Hematopoietic multipotent progenitor cell treated with erythropoietin and hydrocortisone succinate and interleukin-3 and kit ligand, for 15 days (in vitro differentiated cells): ENCODE results near the gene POU3F1.

Experiments used
- DNase-seq: peaks from one replicate; pipeline ENCODE4 v3.0.0-alpha.2; 2015; ENCODE audit warnings: low spot score

Gene POU3F1

GRCh38 chr1:38004284-38005108 lies 42.1 kb downstream of the POU3F1 start:
- no peak for DNase-seq

DNA sequence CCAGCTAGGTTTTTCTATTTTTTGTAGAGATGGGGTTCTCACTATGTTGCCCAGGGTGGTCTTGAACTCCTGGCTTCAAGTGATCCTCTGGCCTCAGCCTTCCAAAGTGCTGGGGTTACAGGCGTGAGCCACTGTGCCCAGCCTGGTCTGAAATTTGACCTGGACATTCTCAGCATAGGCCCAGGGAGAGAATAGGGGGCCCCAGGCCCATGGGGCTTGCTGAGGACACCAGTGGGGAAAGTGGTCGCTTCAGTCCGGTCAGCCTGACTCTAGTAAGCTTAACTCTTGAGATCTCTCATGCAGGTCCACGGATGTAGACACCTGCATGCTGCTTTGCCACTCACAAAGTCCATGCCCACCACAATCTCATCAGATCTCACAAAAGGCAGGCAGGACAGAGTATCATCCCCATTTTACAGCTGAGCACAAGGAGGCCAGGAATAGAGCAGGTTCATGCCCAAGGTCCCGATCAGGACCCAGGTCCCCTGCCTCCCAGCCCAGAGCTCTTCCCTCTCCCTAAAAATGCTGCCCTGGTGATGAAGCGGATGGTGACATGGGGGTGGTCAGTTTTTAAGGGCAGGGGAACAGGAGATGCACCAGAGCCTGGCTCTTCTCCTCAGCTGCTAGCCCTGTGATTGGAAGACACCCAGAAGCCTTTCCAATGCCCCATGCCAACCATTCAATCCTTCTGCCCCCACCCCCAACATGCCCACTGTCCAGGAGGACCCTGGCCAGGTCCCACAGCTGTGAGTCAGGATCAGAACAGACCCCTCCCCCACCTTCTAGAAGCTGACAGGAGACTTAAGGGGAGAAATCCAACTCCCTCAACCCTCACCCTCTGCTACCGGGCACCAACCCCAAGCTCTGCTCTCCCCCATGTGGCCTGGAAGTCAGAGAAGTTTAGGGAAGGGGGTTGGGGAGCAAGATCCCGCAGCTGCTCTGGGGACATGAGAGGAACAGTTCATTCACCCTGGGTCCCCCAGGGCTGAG lies 43.0 kb downstream of the POU3F1 start:
- no peak for DNase-seq

GRCh38 chr1:38000529-38001455 lies 45.8 kb downstream of the POU3F1 start:
- DNase-seq, result no peak

- DNase-seq, result no peak
Observed at GRCh38 chr1:38000233-38000528, 46.4 kb downstream of the POU3F1 start.

GRCh38 chr1:37999430-38000232 lies 47.0 kb downstream of the POU3F1 start:
- no peak for DNase-seq

DNA sequence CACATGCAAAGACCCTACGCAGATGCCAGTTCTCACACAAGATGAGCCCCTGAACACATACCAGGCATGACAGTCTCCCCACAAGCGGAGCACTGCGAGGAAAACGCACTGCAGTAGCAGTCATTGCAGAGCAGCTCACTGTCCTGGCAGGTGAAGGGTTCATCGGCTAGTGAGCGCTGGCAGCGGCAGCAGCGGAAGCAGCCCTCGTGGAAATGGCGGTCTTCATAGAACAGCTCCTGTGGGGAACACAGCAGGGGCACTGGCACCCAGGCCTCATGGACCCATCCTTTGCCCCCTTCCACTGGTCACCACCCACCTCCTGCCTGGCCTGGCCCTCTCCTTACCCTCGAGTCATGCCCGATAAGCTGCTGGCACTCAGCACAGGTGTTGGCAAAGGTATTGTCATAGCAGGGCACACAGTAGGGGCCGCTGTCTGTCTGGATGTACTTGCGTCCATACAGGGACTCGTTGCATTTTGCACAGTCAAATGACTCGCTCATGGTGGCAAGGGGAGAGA lies 47.6 kb downstream of the POU3F1 start:
- DNase-seq, result no peak

- no peak for DNase-seq
Observed at GRCh38 chr1:37998089-37998808, 48.3 kb downstream of the POU3F1 start.

DNA sequence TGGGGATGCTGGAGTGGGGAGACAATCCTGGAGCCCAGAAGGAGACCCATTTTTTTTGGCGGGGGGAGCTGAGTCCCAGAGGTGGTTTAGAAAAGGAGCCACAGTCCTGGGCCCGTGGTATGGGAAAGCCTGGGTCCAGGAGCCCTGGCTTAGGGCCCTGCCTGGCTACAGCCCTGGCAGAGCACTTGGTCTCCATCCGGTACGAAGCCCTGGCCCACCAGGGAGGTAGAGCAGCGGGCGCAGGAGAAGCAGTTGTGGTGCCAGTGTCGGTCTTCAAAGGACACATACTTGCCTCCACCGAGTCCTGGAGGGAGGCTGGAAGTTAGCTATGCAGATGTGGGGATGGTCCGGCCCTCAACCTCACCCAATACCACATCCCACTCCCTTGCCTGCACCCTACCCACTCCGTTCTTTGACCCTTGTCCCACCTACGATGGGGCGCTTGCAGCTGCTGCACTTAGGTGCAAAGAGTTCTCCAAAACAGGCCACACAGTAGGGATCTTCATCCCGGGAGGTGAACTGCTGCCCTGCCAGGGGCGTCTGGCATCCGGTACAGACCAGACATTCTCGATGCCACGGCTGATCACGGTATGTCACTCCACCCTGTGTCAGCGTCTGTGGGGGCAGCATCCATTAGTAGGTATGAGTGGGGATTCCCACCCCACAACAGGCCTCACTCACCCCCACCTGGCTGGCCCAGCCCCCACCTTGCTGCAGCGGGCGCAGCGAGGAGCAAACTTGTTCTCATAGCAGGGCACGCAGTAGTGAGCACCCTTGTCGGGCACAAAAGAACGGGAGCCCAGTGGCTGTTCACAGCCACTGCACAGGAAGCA lies 49.1 kb downstream of the POU3F1 start:
- no peak for DNase-seq

DNA sequence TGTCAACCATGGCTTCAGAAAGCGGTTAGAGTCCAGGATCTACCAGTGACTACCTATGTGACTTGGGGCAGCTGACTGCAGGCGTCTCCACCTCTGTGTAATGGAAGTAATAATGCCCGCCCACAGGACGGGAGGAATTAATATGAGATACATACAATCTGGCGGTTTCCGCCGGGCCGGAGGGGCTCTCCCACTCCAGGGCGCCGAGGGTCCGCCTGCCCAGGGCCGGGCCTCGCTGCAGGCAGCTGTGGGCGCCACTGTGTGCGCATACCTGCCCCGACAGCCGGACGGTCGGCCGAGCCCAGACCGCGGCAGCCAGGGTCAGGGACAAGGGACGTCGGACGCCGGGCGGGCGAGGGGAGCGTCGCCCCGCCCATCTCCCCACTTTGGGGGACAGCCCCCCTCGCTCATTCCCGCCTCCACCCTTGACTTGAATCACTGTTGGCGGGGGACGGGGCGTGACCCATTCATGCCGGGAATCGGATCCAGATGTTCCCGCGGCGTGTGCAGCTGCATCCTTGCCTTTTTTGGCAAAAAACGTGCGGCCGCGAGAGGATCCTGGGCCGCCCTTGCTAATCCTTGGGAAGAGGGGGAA lies 50.7 kb downstream of the POU3F1 start:
- DNase-seq, result no peak

DNA sequence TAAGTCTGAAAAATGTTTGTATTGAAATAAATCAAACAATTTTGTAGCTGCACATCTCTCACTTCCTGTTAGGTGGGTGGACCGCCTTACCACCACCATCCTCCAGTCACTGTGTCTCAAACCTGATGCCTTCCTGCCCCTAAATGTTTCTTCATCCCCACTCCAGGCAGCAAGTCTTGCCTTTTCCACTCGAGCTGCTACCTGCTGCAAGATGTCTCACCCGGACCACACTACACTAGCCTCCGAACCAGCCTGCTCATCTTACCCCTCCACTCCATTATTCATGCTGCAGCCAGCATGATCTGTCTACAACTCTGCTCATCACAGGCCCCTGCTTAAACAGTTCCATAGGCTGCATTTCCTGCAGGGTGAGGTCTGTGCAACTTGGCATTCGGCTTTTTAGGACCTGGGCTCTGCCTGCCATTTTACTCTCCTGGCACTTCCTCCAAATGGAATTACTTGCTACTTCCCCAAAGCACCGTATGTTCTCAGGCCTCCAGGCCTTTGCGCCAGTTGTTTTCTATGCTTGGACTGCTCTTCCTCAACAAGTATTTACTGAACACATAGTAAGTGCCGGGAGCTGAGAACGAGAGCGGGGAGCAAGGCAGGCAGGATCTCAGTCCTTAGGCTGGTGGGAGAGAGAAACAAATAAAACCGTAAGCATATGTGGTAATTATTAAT lies 51.6 kb downstream of the POU3F1 start:
- no peak for DNase-seq
